HAP-1 (cell line): ENCODE data around the gene COPB2.
"Not testable (repeated sequence)": the region's sequence is repeated elsewhere in the genome, so short reads cannot be mapped to it uniquely, and the experiment has no call there.

Experiments used
- DNase-seq, 2 experiments: peaks; one replicate each; pipeline ENCODE4 v3.0.0-alpha.2; 2016 to 2020; ENCODE audit warnings: low spot score in 2 of 2
- H3K27me3 ChIP-seq: fragments of 250-450 bp; sonication (Bioruptor Pico); 2 replicates; pipeline ENCODE4 v1.5.1; 2020; ENCODE audit warnings: low read depth, mild to moderate bottlenecking, moderate library complexity
- H3K36me3 ChIP-seq: fragments of 250-450 bp; sonication (Bioruptor Pico); replicated peaks from 2 replicates; pipeline ENCODE4 v1.5.1; 2020; ENCODE audit warnings: mild to moderate bottlenecking
- H3K4me1 ChIP-seq: fragments of 250-450 bp; sonication (Bioruptor Pico); 2 replicates; pipeline ENCODE4 v1.5.1; 2020; ENCODE audit warnings: mild to moderate bottlenecking
- H3K4me3 ChIP-seq: fragments of 250-450 bp; sonication (Bioruptor Pico); 2 replicates; pipeline ENCODE4 v1.5.1; 2020; ENCODE audit warnings: mild to moderate bottlenecking, moderate library complexity
- H3K9me3 ChIP-seq: fragments of 250-450 bp; sonication (Bioruptor Pico); 2 replicates; pipeline ENCODE4 v1.5.1; 2020; ENCODE audit warnings: mild to moderate bottlenecking, moderate library complexity
- in situ Hi-C: fragments of 300-500 bp; cut with MboI; formaldehyde crosslinking; loops from 3 replicates; pipeline ENCODE4 v1.14.3; 2020; ENCODE audit warnings: low sequenced_read_pairs, inconsistent platforms, mixed read lengths

Gene COPB2

GRCh38 chr3:139412891-139413290, 23.4 kb upstream of the COPB2 start:
- H3K36me3 ChIP-seq, H3K4me3 ChIP-seq, DNase-seq, H3K27me3 ChIP-seq, in situ Hi-C loops, H3K4me1 ChIP-seq, H3K9me3 ChIP-seq: not testable (repeated sequence)

DNA sequence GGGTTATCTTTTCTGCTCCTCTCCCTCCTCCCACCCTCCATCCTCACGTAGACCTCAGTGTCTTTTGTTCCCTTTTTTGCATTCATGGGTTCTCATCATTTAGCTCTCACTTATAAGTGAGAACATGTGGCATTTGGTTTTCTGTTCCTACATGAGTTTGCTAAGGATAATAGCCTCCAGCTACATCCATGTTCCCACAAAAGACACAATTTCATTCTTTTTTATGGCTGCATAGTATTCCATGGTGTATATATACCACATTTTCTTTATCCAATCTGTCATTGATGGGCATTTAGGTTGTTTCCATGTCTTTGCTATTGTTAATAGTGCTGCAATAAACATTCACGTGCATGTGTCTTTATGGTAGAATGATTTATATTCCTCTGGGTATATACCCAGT, 11.7 kb upstream of the COPB2 start:
- H3K9me3 ChIP-seq, H3K27me3 ChIP-seq, H3K4me1 ChIP-seq, in situ Hi-C loops, DNase-seq, H3K4me3 ChIP-seq, H3K36me3 ChIP-seq: not testable (repeated sequence)

DNA sequence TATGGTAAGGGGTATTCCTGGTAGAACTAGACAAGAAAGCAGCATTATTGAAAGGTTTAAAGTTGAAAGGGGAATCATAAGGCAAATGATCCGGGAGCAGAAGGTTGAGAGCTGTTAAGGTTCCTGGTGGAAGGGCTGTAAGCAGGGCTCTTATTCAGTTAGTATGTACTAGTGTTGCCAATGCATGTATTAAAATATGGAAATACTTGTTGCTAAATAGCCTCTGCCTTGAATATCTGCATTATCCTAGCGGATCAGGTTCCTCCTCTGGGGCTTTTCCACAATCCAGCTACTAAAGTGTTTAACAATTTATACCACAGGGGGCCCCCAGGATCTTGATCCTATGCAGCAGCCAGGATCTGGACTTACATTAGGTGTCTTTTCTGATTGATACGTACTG, 7.3 kb upstream of the COPB2 start:
- no peak overlapping the region for H3K4me3 ChIP-seq
- H3K36me3 ChIP-seq, result no peaks in the 10 kb centered on the region
- no peaks in the 10 kb centered on the region for H3K9me3 ChIP-seq
- no peak for DNase-seq
- no peaks in the 10 kb centered on the region for H3K4me1 ChIP-seq
- no peaks in the 10 kb centered on the region for H3K27me3 ChIP-seq
- in situ Hi-C loops, result no loop called here

GRCh38 chr3:139394116-139394515, 4.7 kb upstream of the COPB2 start:
- Histone ChIP-seq H3K27me3 (no peaks in the 10 kb centered on the region), H3K4me1 (no peaks in the 10 kb centered on the region; the same call in 1 of the 2 replicates), H3K4me3 (no peak overlapping the region), H3K9me3 (no peaks in the 10 kb centered on the region), H3K36me3 (no peaks in the 10 kb centered on the region)
- in situ Hi-C loops, result no loop called here
- DNase-seq, result no peak

GRCh38 chr3:139388821-139389551, 461 bp downstream of the COPB2 start:
- peak overlapping the region; percentile 90 for H3K4me3 ChIP-seq
- no peaks in the 10 kb centered on the region for H3K9me3 ChIP-seq
- peaks cover 5% of the 10 kb centered on the region; the same call in 1 of the 2 replicates for H3K36me3 ChIP-seq
- no peaks in the 10 kb centered on the region for H3K27me3 ChIP-seq
- in situ Hi-C loops, result no loop called here
- peak in 1 of 2 experiments; percentile 8 for DNase-seq
- peaks cover 10% of the 10 kb centered on the region for H3K4me1 ChIP-seq

- no peak for DNase-seq
- in situ Hi-C loops, result no loop called here
- Histone ChIP-seq H3K36me3 (peaks cover 9% of the 10 kb centered on the region), H3K9me3 (no peaks in the 10 kb centered on the region), H3K4me1 (peaks cover 10% of the 10 kb centered on the region), H3K4me3 (peak overlapping the region; percentile 90), H3K27me3 (no peaks in the 10 kb centered on the region)
These were observed 1.4 kb downstream of the COPB2 start for GRCh38 chr3:139388077-139388476.

GRCh38 chr3:139382291-139382690, 7.2 kb downstream of the COPB2 start:
- peaks cover 39% of the 10 kb centered on the region for H3K36me3 ChIP-seq
- H3K27me3 ChIP-seq, in situ Hi-C loops, H3K4me3 ChIP-seq, H3K9me3 ChIP-seq, DNase-seq: not testable (repeated sequence)
- peaks cover 15% of the 10 kb centered on the region for H3K4me1 ChIP-seq

DNA sequence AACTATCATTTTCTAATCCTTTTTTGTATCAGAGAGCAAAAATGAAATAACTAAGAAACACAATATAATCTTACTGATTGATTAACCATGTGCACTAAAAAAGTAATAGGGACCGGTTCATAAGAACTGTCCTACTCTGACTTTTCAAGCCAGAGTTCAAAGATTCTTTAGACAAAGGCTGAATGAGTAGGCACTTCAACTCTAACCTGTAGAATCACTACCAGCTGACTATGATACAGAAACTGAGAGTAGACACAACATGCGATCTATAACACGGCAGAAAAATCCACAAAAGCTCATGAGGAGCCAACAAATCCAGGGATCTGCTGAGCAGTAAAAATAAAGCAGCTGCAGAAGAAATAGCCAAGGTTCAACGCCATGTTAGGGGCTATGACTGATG, 8.9 kb downstream of the COPB2 start:
- in situ Hi-C loops, result no loop called here
- H3K36me3 ChIP-seq, result peaks cover 54% of the 10 kb centered on the region
- peaks cover 12% of the 10 kb centered on the region for H3K4me1 ChIP-seq
- no peaks in the 10 kb centered on the region for H3K27me3 ChIP-seq
- no peaks in the 10 kb centered on the region for H3K9me3 ChIP-seq
- no peak for DNase-seq
- no peak overlapping the region for H3K4me3 ChIP-seq

DNA sequence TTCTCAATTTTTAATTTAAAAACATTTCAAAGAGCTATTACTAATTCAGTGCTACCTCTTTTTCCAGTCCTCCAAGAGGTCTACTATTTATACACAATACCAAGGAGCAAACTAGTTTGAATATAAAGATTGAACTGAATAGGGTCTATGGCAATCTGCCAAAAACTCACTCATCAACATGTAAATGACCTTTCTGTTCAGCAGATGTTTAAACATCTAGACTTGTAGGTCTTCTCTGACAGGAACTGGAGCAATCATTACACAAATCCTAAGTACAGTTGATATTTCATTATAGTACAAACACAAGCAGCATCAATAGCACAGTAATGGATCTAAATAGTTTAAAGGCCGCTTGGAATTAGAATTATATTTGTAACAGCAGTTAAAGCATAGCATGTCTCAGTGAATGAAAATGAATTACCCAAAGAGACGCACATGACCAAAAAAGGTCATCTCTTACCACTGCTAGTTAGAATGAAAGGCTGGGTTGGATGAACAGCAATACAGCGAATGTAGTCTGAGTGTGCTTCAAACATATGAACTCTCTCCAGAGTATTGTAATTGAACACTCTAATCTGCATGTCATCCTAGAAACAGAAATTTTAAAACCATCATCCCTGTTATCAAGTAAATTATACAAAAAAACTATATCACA, 10.7 kb downstream of the COPB2 start:
- Histone ChIP-seq H3K4me1 (peaks cover 12% of the 10 kb centered on the region), H3K27me3 (no peaks in the 10 kb centered on the region), H3K9me3 (no peaks in the 10 kb centered on the region), H3K36me3 (peaks cover 73% of the 10 kb centered on the region), H3K4me3 (no peak overlapping the region)
- in situ Hi-C loops, result no loop called here
- peak; percentile 27 to 84 for DNase-seq

GRCh38 chr3:139377378-139377777, 12.1 kb downstream of the COPB2 start:
- H3K9me3 ChIP-seq, result no peaks in the 10 kb centered on the region
- no peak for DNase-seq
- H3K4me3 ChIP-seq, result no peak overlapping the region
- peaks cover 75% of the 10 kb centered on the region for H3K36me3 ChIP-seq
- no peaks in the 10 kb centered on the region for H3K27me3 ChIP-seq
- in situ Hi-C loops, result no loop called here
- H3K4me1 ChIP-seq, result peaks cover 12% of the 10 kb centered on the region

DNA sequence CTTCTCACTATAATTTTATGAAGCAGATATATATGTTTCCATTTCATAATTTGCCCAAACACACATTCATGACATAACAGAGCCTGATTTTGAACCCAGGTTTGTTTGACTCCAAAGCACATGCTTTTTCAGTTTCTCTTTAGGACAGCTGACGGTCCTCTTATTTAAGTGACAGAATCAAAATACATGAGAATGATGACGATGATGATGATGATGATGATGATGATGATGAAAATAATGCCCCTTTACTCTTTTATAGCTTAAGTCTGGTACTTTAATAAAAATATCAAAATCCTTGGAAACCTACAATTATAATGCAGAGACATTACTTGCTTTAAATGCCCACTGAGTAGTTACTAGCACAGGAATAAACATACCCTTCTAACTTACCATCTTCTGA, 15.3 kb downstream of the COPB2 start:
- Histone ChIP-seq H3K4me3 (no peak overlapping the region), H3K9me3 (no peaks in the 10 kb centered on the region), H3K27me3 (no peaks in the 10 kb centered on the region), H3K4me1 (peaks cover 6% of the 10 kb centered on the region), H3K36me3 (peaks cover 88% of the 10 kb centered on the region)
- no peak for DNase-seq
- in situ Hi-C loops, result no loop called here

DNA sequence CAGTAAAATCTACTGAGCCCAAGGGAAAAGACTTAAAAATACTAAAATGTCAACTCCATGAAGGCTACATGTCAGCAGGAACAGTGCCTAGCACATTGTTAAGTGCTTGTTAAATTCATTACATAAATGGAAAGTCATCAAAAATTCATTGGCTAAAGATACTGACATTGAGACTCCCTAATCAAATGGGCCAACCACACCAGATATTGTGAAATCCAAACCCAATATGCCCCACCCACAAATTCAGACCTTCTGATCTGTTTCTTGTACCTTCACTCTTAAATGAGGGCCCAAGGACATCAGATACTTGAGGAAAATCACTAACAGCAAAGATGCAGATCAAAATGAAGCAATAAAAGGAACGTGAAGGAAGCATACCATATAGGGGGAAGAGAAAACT, 24.9 kb downstream of the COPB2 start:
- H3K4me3 ChIP-seq, result no peak overlapping the region
- peaks cover 93% of the 10 kb centered on the region for H3K36me3 ChIP-seq
- no peak for DNase-seq
- H3K27me3 ChIP-seq, result no peaks in the 10 kb centered on the region
- in situ Hi-C loops, result no loop called here
- H3K4me1 ChIP-seq, result no peaks in the 10 kb centered on the region
- no peaks in the 10 kb centered on the region for H3K9me3 ChIP-seq

GRCh38 chr3:139361276-139361675, 28.2 kb downstream of the COPB2 start:
- no peaks in the 10 kb centered on the region for H3K27me3 ChIP-seq

GRCh38 chr3:139358841-139359562, 30.4 kb downstream of the COPB2 start:
- Histone ChIP-seq H3K4me1 (no peaks in the 10 kb centered on the region; the same call in 1 of the 2 replicates), H3K4me3 (no peak overlapping the region), H3K36me3 (peaks cover 98% of the 10 kb centered on the region), H3K27me3 (no peaks in the 10 kb centered on the region), H3K9me3 (no peaks in the 10 kb centered on the region)
- peak; percentile 3 to 11 for DNase-seq
- in situ Hi-C loops, result no loop called here

More at GRCh38 chr3:139361276-139361675, 28.2 kb downstream of the COPB2 start:
- Histone ChIP-seq H3K36me3 (peaks cover 97% of the 10 kb centered on the region), H3K4me3 (no peak overlapping the region), H3K4me1 (no peaks in the 10 kb centered on the region; the same call in 1 of the 2 replicates), H3K9me3 (no peaks in the 10 kb centered on the region)
- in situ Hi-C loops, result no loop called here
- no peak for DNase-seq
